ENCODE results near the gene CNOT6L. TPM values are rescaled to one million over a fixed set of nuclear protein-coding genes. Genes with fewer than 3 reads are reported as not detected.

The CNOT6L gene
- total and polyA plus RNA-seq, 2 of the 13 experiments (the other 11 are each of a cell fraction or from before 2014, with no cell fraction given), result 7.9 to 13.5 TPM

DNA sequence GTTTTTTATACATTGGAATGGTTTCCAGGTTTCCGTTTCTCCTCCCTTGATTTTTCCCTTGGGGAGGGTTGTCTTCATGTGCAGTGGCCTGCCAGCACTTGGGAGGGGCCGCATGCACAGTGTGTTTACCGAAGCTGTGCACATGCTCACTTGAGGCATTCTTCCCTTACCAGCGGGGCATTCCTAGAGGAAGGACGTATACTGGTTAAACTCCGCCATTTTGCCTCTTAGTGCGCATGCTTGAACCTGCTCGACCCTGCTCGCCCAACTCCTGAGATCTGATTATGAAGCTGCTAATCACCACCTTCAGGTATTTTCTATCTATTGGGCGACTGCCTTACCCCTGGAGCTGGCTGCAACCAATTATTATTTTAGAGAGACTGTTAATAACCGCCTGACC, 137.4 kb downstream of the CNOT6L start:
- DNase-seq (ENCODE audit: low spot score), result no peak
- Histone ChIP-seq H3K4me1 (ENCODE audit: insufficient read depth, low read length) (no peaks in the 10 kb centered on the region), H3K27me3 (ENCODE audit: control insufficient read depth in 1 of 2, insufficient read depth in 2 of 2, low read length in 2 of 2) (no peaks in the 10 kb centered on the region), H3K27ac (ENCODE audit: extremely low read length, insufficient read depth, low read length) (no peak overlapping the region), H4K20me1 (ENCODE audit: insufficient read depth, low read length) (no peaks in the 10 kb centered on the region), H3K4me2 (ENCODE audit: low read depth, low read length) (no peak overlapping the region), H3K9me3 (ENCODE audit: low read length) (peaks cover 7% of the 10 kb centered on the region), H3K79me2 (ENCODE audit: insufficient read depth, low read length) (no peaks in the 10 kb centered on the region), H2AFZ (ENCODE audit: low read length) (no peak overlapping the region), H3K36me3 (replicated peaks in 1 of 2; ENCODE audit: control insufficient read depth in 1 of 2, insufficient read depth in 2 of 2, low read length in 2 of 2) (no peaks in the 10 kb centered on the region), H3K9ac (ENCODE audit: insufficient read depth, low read depth, low read length) (no peak overlapping the region), H3K4me3 (replicated peaks in 1 of 3; ENCODE audit: insufficient read depth in 1 of 3, low read depth in 2 of 3, low read length in 3 of 3) (no peak overlapping the region)
- no TSS peak for BruUV-seq (replicated peaks)
- intact Hi-C loops (cut with micrococcal nuclease; ENCODE audit: unreplicated experiment), result no loop called here
- TF ChIP-seq ZBTB7A (CRISPR knock-in tag; IDR thresholded peaks at IDR 0.05) (no peak), XBP1 (CRISPR knock-in tag; IDR thresholded peaks at IDR 0.05) (no peak), HNRNPK (IDR thresholded peaks at IDR 0.05; ENCODE audit: low read depth, low read length, poor library complexity, severe bottlenecking) (no peak), HOXD1 (CRISPR knock-in tag; IDR thresholded peaks at IDR 0.05) (no peak), POLR2AphosphoS5 (IDR thresholded peaks at IDR 0.05; ENCODE audit: low read depth, low read length) (no peak), REPIN1 (CRISPR knock-in tag; IDR thresholded peaks at IDR 0.05; ENCODE audit: borderline replicate concordance, low read depth) (no peak), PHF20 (CRISPR knock-in tag; IDR thresholded peaks at IDR 0.05) (no peak), ATRX (CRISPR knock-in tag; IDR thresholded peaks at IDR 0.05; ENCODE audit: borderline replicate concordance) (no peak), TBX2 (CRISPR knock-in tag; IDR thresholded peaks at IDR 0.05; ENCODE audit: borderline replicate concordance) (no peak), JDP2 (CRISPR knock-in tag; IDR thresholded peaks at IDR 0.05; ENCODE audit: borderline replicate concordance) (no peak), ARID2 (CRISPR knock-in tag; IDR thresholded peaks at IDR 0.05; ENCODE audit: borderline replicate concordance) (no peak), ZKSCAN8 (CRISPR knock-in tag; IDR thresholded peaks at IDR 0.05; ENCODE audit: borderline replicate concordance) (no peak), FOXK1 (CRISPR knock-in tag; IDR thresholded peaks at IDR 0.05; ENCODE audit: borderline replicate concordance, low read depth) (no peak), ZNF343 (CRISPR knock-in tag; IDR thresholded peaks at IDR 0.05) (no peak), TMF1 (CRISPR knock-in tag; IDR thresholded peaks at IDR 0.05; ENCODE audit: low read depth) (no peak)
- TF ChIP-seq, protein P1, sequence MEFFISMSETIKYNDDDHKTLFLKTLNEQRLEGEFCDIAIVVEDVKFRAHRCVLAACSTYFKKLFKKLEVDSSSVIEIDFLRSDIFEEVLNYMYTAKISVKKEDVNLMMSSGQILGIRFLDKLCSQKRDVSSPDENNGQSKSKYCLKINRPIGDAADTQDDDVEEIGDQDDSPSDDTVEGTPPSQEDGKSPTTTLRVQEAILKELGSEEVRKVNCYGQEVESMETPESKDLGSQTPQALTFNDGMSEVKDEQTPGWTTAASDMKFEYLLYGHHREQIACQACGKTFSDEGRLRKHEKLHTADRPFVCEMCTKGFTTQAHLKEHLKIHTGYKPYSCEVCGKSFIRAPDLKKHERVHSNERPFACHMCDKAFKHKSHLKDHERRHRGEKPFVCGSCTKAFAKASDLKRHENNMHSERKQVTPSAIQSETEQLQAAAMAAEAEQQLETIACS (CRISPR knock-in tag; IDR thresholded peaks at IDR 0.05), result no peak
- TF ChIP-seq, protein P2, sequence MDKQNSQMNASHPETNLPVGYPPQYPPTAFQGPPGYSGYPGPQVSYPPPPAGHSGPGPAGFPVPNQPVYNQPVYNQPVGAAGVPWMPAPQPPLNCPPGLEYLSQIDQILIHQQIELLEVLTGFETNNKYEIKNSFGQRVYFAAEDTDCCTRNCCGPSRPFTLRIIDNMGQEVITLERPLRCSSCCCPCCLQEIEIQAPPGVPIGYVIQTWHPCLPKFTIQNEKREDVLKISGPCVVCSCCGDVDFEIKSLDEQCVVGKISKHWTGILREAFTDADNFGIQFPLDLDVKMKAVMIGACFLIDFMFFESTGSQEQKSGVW (CRISPR knock-in tag; IDR thresholded peaks at IDR 0.05; ENCODE audit: borderline replicate concordance), result no peak
- ChIA-PET CTCF (ENCODE audit: low intra/inter-chr PET ratio, low total read pairs) (no interaction called here), POLR2A (no interaction called here)
- ATAC-seq, result no peak
- in situ Hi-C loops (cut with HindIII; ENCODE audit: extremely low pct_ligation_motif_present, low pct_unique_long_range_greater_than_20kb), result no loop called here
- FAIRE-seq, result no peak
- 68% methylated on average over 11 of the region's 11 CpGs for WGBS (ENCODE audit: low lambda C conversion rate)
